CD4-positive, alpha-beta T cell (primary cell): ENCODE results near the gene CHGA. TPM values are rescaled to one million over a fixed set of nuclear protein-coding genes. Genes with fewer than 3 reads are reported as not detected.

Experiments used
- ATAC-seq: fragments of 200-7000 bp; cut with Tn5 transposase; one replicate; pipeline ENCODE4 v1.10.0; 2022; ENCODE audit warnings: mild to moderate bottlenecking; ENCODE audit not compliant: poor library complexity
- CTCF ChIA-PET: fragments of 350-600 bp; sonication (Branson Sonifier 250); formaldehyde crosslinking; loops from one replicate; lab custom pipeline; 2021; ENCODE audit warnings: antibody characterized with exemption, inconsistent platforms; lab: Charles Lee
- POLR2A ChIA-PET: fragments of 350-600 bp; sonication (Branson Sonifier 250); formaldehyde crosslinking; loops from one replicate; lab custom pipeline; 2021; ENCODE audit warnings: antibody characterized with exemption, inconsistent platforms; lab: Charles Lee
- DNase-seq, 14 experiments: peaks; one replicate each; pipeline ENCODE4 v3.0.0-alpha.2; 2013 to 2020; ENCODE audit warnings: mixed read lengths in 2 of 14
- H3K27ac ChIP-seq, 2 donors: one replicate each; pipeline versions ENCODE4 v1.5.1 to v1.7.0; 2013; ENCODE audit warnings: low read length in 2 of 2, low read depth in 1 of 2, mild to moderate bottlenecking in 1 of 2
- H3K27me3 ChIP-seq, 2 experiments: 1 replicate in 1 of 2; 2 replicates in 1 of 2; pipeline versions ENCODE4 v1.6.1 to v1.7.0; 2013; ENCODE audit warnings: low read length in 2 of 2, control low read depth in 1 of 2, mild to moderate bottlenecking in 1 of 2, moderate library complexity in 1 of 2; ENCODE audit not compliant: insufficient read depth in 2 of 2, control insufficient read depth in 1 of 2
- H3K36me3 ChIP-seq: one replicate; pipeline ENCODE4 v1.6.1; 2013; ENCODE audit warnings: low read length, control low read depth; ENCODE audit not compliant: insufficient read depth
- H3K4me1 ChIP-seq: one replicate; pipeline ENCODE4 v1.6.1; 2013; ENCODE audit warnings: low read length, control low read depth; ENCODE audit not compliant: insufficient read depth
- H3K4me3 ChIP-seq: one replicate; pipeline ENCODE4 v1.5.1; 2013; ENCODE audit warnings: mild to moderate bottlenecking, low read length, moderate library complexity
- H3K9me3 ChIP-seq, 2 experiments: 1 replicate in 1 of 2; 2 replicates in 1 of 2; pipeline versions ENCODE4 v1.6.1 to v1.7.0; 2013; ENCODE audit warnings: low read length in 2 of 2, mild to moderate bottlenecking in 2 of 2, control low read depth in 1 of 2, moderate library complexity in 1 of 2; ENCODE audit not compliant: control insufficient read depth in 1 of 2, insufficient read depth in 1 of 2
- H3K27ac Mint-ChIP-seq: one replicate; pipeline ENCODE4 v1.8.0; 2020; ENCODE audit warnings: mixed read lengths
- H3K27me3 Mint-ChIP-seq: one replicate; pipeline ENCODE4 v1.8.0; 2021; ENCODE audit warnings: mixed read lengths
- H3K36me3 Mint-ChIP-seq: one replicate; pipeline ENCODE4 v1.8.0; 2021; ENCODE audit warnings: low read depth, mixed read lengths
- H3K4me1 Mint-ChIP-seq: one replicate; pipeline ENCODE4 v1.8.0; 2021; ENCODE audit warnings: low read depth, mixed read lengths
- H3K4me3 Mint-ChIP-seq: one replicate; pipeline ENCODE4 v1.8.0; 2020; ENCODE audit warnings: mild to moderate bottlenecking, mixed read lengths
- H3K9me3 Mint-ChIP-seq: one replicate; pipeline ENCODE4 v1.8.0; 2020; ENCODE audit warnings: mixed read lengths
- intact Hi-C, 2 experiments: fragments of 100-400 bp; cut with DNase I in 1 of 2; cut with micrococcal nuclease in 1 of 2; formaldehyde crosslinking; loops; one replicate each; pipeline versions ENCODE4 v1.15.1 to v1.9.0; 2023 to 2025; cut with DNase I, micrococcal nuclease
- total RNA-seq, 174 experiments: library from RNA in 2 of 174; stranded (reverse) in 2 of 174; gene quantifications; one replicate each; pipeline ENCODE4 v1.2.3 and lab custom pipeline; 2021 to 2026
- TF ChIP-seq, protein P1 (sequence below): fragments of 200-600 bp; IDR thresholded peaks from one replicate; pipeline ENCODE4 v1.8.0; 2022; ENCODE audit warnings: antibody characterized with exemption, mild to moderate bottlenecking

CHGA gene
- total RNA-seq, 2 experiments from 2014 or later, result not detected

DNA sequence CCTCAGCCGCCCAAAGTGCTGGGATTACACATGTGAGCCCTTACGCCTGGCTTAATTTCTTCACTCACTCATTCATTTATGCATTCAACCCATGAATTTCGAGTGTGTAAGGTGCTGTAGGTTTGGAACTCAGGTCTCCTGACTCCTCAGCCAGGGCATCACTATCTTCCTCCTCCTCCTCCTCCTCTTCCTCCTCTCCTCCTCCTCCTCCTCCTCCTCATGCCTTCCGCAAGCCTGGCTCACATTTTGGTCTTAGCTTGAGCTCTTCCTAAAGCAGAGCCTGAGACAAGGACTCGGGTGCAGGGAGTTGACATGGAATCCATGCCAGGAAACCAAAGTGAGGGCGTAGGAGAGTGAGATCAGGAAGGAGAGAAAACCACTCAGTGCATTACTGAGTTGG is 20.8 kb upstream of the CHGA start:
- H3K4me1 Mint-ChIP-seq, result peaks cover 15% of the 10 kb centered on the region
- CTCF ChIA-PET, result no interaction called here

DNA sequence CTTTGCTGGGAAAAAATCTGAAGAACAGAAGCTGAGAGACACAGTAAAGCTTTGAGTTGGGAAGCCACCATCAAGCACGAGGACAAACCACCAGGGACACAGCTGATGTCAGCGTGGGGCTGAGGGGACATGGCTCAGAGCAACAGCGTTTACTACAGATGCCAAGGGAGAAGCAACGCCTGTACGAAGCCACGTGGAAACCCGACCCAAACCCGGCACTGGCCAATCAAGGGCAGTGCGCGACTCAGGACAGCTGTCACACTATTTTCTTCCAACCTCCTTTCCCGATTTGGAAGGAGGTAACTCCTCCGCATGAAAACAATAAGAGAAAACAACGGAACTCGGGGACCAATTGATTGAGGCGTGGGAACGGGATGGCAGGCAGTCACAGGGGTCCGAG is 20.2 kb upstream of the CHGA start:
- no peak for DNase-seq
- CTCF ChIA-PET, result no interaction called here
- H3K4me1 ChIP-seq, result peaks cover 30% of the 10 kb centered on the region
- ATAC-seq, result no peak
- TF ChIP-seq, protein P1, sequence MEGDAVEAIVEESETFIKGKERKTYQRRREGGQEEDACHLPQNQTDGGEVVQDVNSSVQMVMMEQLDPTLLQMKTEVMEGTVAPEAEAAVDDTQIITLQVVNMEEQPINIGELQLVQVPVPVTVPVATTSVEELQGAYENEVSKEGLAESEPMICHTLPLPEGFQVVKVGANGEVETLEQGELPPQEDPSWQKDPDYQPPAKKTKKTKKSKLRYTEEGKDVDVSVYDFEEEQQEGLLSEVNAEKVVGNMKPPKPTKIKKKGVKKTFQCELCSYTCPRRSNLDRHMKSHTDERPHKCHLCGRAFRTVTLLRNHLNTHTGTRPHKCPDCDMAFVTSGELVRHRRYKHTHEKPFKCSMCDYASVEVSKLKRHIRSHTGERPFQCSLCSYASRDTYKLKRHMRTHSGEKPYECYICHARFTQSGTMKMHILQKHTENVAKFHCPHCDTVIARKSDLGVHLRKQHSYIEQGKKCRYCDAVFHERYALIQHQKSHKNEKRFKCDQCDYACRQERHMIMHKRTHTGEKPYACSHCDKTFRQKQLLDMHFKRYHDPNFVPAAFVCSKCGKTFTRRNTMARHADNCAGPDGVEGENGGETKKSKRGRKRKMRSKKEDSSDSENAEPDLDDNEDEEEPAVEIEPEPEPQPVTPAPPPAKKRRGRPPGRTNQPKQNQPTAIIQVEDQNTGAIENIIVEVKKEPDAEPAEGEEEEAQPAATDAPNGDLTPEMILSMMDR, result no peak
- no peak overlapping the region for H3K27ac Mint-ChIP-seq
- H3K36me3 ChIP-seq, result no peaks in the 10 kb centered on the region
- H3K4me3 ChIP-seq, result no peak overlapping the region
- H3K27me3 Mint-ChIP-seq, result peaks cover 29% of the 10 kb centered on the region
- H3K27me3 ChIP-seq, result peaks cover 3 to 10% of the 10 kb centered on the region in 2 experiments
- no peaks in the 10 kb centered on the region for H3K9me3 Mint-ChIP-seq
- intact Hi-C loops, result no loop called here
- H3K4me1 Mint-ChIP-seq, result peaks cover 15% of the 10 kb centered on the region
- no peak overlapping the region for H3K27ac ChIP-seq
- H3K4me3 Mint-ChIP-seq, result no peak overlapping the region
- peaks cover 0 to 13% of the 10 kb centered on the region in 2 experiments for H3K9me3 ChIP-seq
- no peaks in the 10 kb centered on the region for H3K36me3 Mint-ChIP-seq
- POLR2A ChIA-PET, result no interaction called here

More for the DNA sequence above, 20.8 kb upstream of the CHGA start:
- H3K4me3 ChIP-seq, result no peak overlapping the region
- TF ChIP-seq, protein P1, result no peak
- no peak overlapping the region for H3K4me3 Mint-ChIP-seq
- peaks cover 30% of the 10 kb centered on the region for H3K4me1 ChIP-seq
- H3K9me3 Mint-ChIP-seq, result no peaks in the 10 kb centered on the region
- H3K27me3 Mint-ChIP-seq, result peaks cover 33% of the 10 kb centered on the region
- no peak for DNase-seq
- no peak for ATAC-seq
- H3K36me3 Mint-ChIP-seq, result no peaks in the 10 kb centered on the region
- peaks cover 3 to 10% of the 10 kb centered on the region in 2 experiments for H3K27me3 ChIP-seq
- no peak overlapping the region for H3K27ac Mint-ChIP-seq
- peaks cover 0 to 13% of the 10 kb centered on the region in 2 experiments for H3K9me3 ChIP-seq
- POLR2A ChIA-PET, result no interaction called here
- no peaks in the 10 kb centered on the region for H3K36me3 ChIP-seq
- intact Hi-C loops, result no loop called here
- no peak overlapping the region for H3K27ac ChIP-seq

DNA sequence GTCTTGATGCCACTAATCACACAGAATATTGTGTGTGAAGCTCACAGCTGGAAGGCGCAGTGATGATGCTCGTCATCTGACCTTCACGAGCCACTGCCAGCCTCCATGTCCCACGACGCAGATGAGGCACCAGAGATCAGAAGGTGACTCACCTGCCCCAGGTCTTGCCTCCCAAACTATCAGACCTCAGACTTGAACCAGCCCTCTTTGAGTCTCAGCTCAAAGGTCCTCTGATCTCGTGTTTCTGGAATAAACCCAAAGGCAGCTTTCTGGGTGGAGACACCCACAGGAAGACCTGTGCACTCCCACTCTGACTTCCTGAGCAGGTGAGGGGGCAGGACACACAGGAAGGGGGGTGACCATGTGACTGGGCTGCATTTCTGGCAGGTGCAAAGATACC is 19.6 kb upstream of the CHGA start:
- Mint-ChIP-seq H3K27ac (no peak overlapping the region), H3K9me3 (no peaks in the 10 kb centered on the region), H3K4me1 (peaks cover 15% of the 10 kb centered on the region), H3K36me3 (no peaks in the 10 kb centered on the region), H3K27me3 (peaks cover 23% of the 10 kb centered on the region), H3K4me3 (peak overlapping the region; percentile 30)
- H3K27me3 ChIP-seq, result peaks cover 3 to 10% of the 10 kb centered on the region in 2 experiments
- H3K4me1 ChIP-seq, result peaks cover 24% of the 10 kb centered on the region
- DNase-seq, result peak in 4 of 14 experiments; percentile 7 to 26 (median 14)
- intact Hi-C loops, result no loop called here
- peak; percentile 37 for ATAC-seq
- H3K4me3 ChIP-seq, result no peak overlapping the region
- H3K27ac ChIP-seq, result no peak overlapping the region
- ChIA-PET POLR2A (no interaction called here), CTCF (no interaction called here)
- no peaks in the 10 kb centered on the region for H3K36me3 ChIP-seq
- TF ChIP-seq, protein P1, result no peak
- H3K9me3 ChIP-seq, result peaks cover 0 to 11% of the 10 kb centered on the region in 2 experiments
